Heart left ventricle (tissue), 13 donors: Measurements from ENCODE around the gene GRIN2A.

Source experiments
- POLR2A ChIP-seq, 2 donors: fragments of 450-650 bp; IDR thresholded peaks; one replicate each; pipeline ENCODE4 v1.6.1; 2017; ENCODE audit warnings: antibody characterized with exemption in 2 of 2, mild to moderate bottlenecking in 2 of 2, moderate library complexity in 2 of 2
- TF ChIP-seq, protein P1 (sequence below), 12 donors: fragments of 200-600 bp; sonication (generic) in 4 of 12; IDR thresholded peaks; one replicate each; pipeline versions ENCODE4 v1.5.0 to v1.8.0; 2018 to 2022; ENCODE audit warnings: antibody characterized with exemption in 12 of 12, mild to moderate bottlenecking in 5 of 12
- donor health status: ischemic (EF 13 %, LVEDD 7.1; RV severe dilation, severe dysfunction).
- donor health status: DM: no; HTN: yes; CAD: no.
- donor health status: DM: no; HTN: no; CAD: no.
- donor health status: ischemic (EF 25% LVEDD 6.9; RV normal size, moderate dysfunction).
- donor health status: ischemic (EF 25% LVEDD 5.7; RV mildly dilated, moderate dysfunction).
- donor health status: ischemic (EF 35%, LVEDD 5.7; RV mildly dilated, moderate dysfunction).
- donor health status: nonischemic (EF 11% LVEDD 7.7; RV severe dilation, severe dysfunction).
- donor health status: DM: yes; HTN: yes; CAD: no.
- donor health status: PGD.
- donor health status: ischemic (EF 29% LVEDD 5.4; RV normal size, mild dysfunction).
- donor health status: nonischemic (EF 23%, LVEDD 6.1; RV moderate dilation, normal function).

DNA sequence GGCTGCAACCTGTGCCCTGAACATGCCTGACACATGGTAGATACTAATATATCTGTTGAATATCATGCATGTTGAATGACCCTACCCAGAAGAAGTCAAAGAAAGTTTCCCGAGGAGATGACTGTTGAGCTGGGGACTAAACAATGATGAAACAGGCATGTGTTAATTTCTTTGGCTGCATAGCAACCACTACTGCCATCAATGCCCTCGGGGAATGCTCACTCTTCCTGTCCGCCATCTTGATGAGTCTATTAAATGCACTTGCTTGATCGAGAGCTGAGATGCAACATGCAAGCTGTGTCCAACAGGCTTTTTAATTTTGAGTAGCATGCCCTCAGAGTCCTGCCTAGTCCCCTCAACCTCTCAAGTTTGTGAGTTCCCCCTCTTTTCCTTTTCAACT, 31.3 kb downstream of the GRIN2A start:
- TF ChIP-seq, protein P1, sequence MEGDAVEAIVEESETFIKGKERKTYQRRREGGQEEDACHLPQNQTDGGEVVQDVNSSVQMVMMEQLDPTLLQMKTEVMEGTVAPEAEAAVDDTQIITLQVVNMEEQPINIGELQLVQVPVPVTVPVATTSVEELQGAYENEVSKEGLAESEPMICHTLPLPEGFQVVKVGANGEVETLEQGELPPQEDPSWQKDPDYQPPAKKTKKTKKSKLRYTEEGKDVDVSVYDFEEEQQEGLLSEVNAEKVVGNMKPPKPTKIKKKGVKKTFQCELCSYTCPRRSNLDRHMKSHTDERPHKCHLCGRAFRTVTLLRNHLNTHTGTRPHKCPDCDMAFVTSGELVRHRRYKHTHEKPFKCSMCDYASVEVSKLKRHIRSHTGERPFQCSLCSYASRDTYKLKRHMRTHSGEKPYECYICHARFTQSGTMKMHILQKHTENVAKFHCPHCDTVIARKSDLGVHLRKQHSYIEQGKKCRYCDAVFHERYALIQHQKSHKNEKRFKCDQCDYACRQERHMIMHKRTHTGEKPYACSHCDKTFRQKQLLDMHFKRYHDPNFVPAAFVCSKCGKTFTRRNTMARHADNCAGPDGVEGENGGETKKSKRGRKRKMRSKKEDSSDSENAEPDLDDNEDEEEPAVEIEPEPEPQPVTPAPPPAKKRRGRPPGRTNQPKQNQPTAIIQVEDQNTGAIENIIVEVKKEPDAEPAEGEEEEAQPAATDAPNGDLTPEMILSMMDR (IDR thresholded peaks at IDR 0.05) = no peak
- TF ChIP-seq POLR2A (IDR thresholded peaks at IDR 0.05) = no peak
